Vagina (tissue), 2 donors: Measurements from ENCODE around the gene NYAP1.

ENCODE experiments used
- CTCF ChIP-seq, 3 experiments: fragments of 450-650 bp in 2 of 3; fragments of 200-600 bp in 1 of 3; sonication (generic) in 1 of 3; IDR thresholded peaks; one replicate each; pipeline ENCODE4 v1.5.1; 2017 to 2019; ENCODE audit warnings: antibody characterized with exemption in 3 of 3, mild to moderate bottlenecking in 2 of 3, moderate library complexity in 2 of 3
- POLR2A ChIP-seq, 2 donors: fragments of 450-650 bp; IDR thresholded peaks; one replicate each; pipeline ENCODE4 v1.6.1; 2017; ENCODE audit warnings: antibody characterized with exemption in 2 of 2, mild to moderate bottlenecking in 2 of 2, moderate library complexity in 2 of 2

GRCh38 chr7:100485471-100485876 lies 1.7 kb downstream of the NYAP1 start:
- TF ChIP-seq CTCF (IDR thresholded peaks at IDR 0.05) (no peak), POLR2A (IDR thresholded peaks at IDR 0.05) (no peak)
